AG04450 (cell line): ENCODE measurements around the gene DNM2. TPM values are rescaled to one million over a fixed set of nuclear protein-coding genes. Genes with fewer than 3 reads are reported as not detected.

Source experiments
- CTCF ChIA-PET: fragments of 300-600, 350-600 bp; formaldehyde crosslinking; extraction: SDS; loops from one replicate; lab custom pipeline; 2022; ENCODE audit warnings: antibody characterized with exemption, inconsistent platforms; lab: Charles Lee
- POLR2A ChIA-PET: fragments of 350-600 bp; formaldehyde crosslinking; extraction: SDS; loops from one replicate; lab custom pipeline; 2021; ENCODE audit warnings: antibody characterized with exemption, inconsistent platforms; lab: Yijun Ruan, JAX
- DNase-seq: peaks from one replicate; pipeline ENCODE4 v3.0.0-alpha.2; 2011; ENCODE audit warnings: low read depth, low spot score
- H3K27ac ChIP-seq: one replicate; pipeline ENCODE4 v1.5.1; 2012; ENCODE audit warnings: low read depth, low read length, control low read depth
- H3K27me3 ChIP-seq: one replicate; pipeline ENCODE4 v1.6.0; 2012; ENCODE audit warnings: low read length; ENCODE audit not compliant: control insufficient read depth, insufficient read depth
- H3K4me3 ChIP-seq: 2 replicates; pipeline ENCODE4 v1.5.1; 2011; ENCODE audit warnings: mild to moderate bottlenecking, low read depth, low read length, control low read depth
- H3K9me3 ChIP-seq: 2 replicates; pipeline ENCODE4 v1.5.1; 2012; ENCODE audit warnings: low read length; ENCODE audit not compliant: control insufficient read depth, insufficient read depth
- CTCF ChIP-seq: IDR thresholded peaks from 2 replicates; pipeline ENCODE4 v1.5.1; 2011; ENCODE audit warnings: low read depth, low read length, control low read depth, inconsistent platforms
- polyA plus RNA-seq: library from polyadenylated mRNA; depleted of rRNA; stranded (reverse); fragments of >200 nt; gene quantifications from 2 replicates; pipeline ENCODE4 v1.2.3, GENCODE V29; 2011

Gene DNM2
- polyA plus RNA-seq, 1 experiment, result 36.9 TPM

GRCh38 chr19:10761443-10762250 is 43.8 kb downstream of the DNM2 start:
- Histone ChIP-seq H3K27ac (no peak overlapping the region), H3K27me3 (no peaks in the 10 kb centered on the region), H3K9me3 (peaks cover 4% of the 10 kb centered on the region; the same call in 1 of the 2 replicates), H3K4me3 (no peak overlapping the region)
- POLR2A ChIA-PET, result interaction anchor here (0.6 kb wide), 1 partner anchor 145 kb away, joined by 3 read pairs; no protein-coding TSS in a partner anchor
- CTCF ChIA-PET, result interaction anchor here (1.4 kb wide), 1 partner anchor 44 kb away, joined by 4 read pairs; the partner anchor contains the start of gene DNM2
- TF ChIP-seq CTCF, result no peak
- DNase-seq, result no peak

GRCh38 chr19:10762656-10763055 is 44.8 kb downstream of the DNM2 start:
- POLR2A ChIA-PET, result interaction anchor here (0.6 kb wide), 1 partner anchor 146 kb away, joined by 3 read pairs; no protein-coding TSS in a partner anchor
- 0 out of 2 replicates have a peak, but pooled peaks cover 4% of the 10 kb centered on the region for H3K9me3 ChIP-seq
- no peak for DNase-seq
- no peak overlapping the region for H3K4me3 ChIP-seq
- no peaks in the 10 kb centered on the region for H3K27me3 ChIP-seq
- no peak overlapping the region for H3K27ac ChIP-seq
- TF ChIP-seq CTCF, result no peak
- CTCF ChIA-PET, result interaction anchor here (1.4 kb wide), 1 partner anchor 45 kb away, joined by 4 read pairs; the partner anchor contains the start of gene DNM2

GRCh38 chr19:10763411-10763810 is 45.5 kb downstream of the DNM2 start:
- no peak for DNase-seq
- no peak overlapping the region for H3K27ac ChIP-seq
- POLR2A ChIA-PET, result no interaction called here
- H3K27me3 ChIP-seq, result no peaks in the 10 kb centered on the region
- H3K4me3 ChIP-seq, result no peak overlapping the region
- CTCF ChIA-PET, result no interaction called here
- H3K9me3 ChIP-seq, result no peaks in the 10 kb centered on the region
- TF ChIP-seq CTCF, result no peak

GRCh38 chr19:10763828-10764339 is 46.0 kb downstream of the DNM2 start:
- H3K4me3 ChIP-seq, result no peak overlapping the region
- no peaks in the 10 kb centered on the region for H3K9me3 ChIP-seq
- TF ChIP-seq CTCF, result no peak
- H3K27ac ChIP-seq, result no peak overlapping the region
- DNase-seq, result no peak
- H3K27me3 ChIP-seq, result no peaks in the 10 kb centered on the region
- CTCF ChIA-PET, result no interaction called here
- POLR2A ChIA-PET, result no interaction called here
